Adipocyte (in vitro differentiated cells): ENCODE data around the gene AGAP3.

Source experiments
- DNase-seq: peaks from one replicate; pipeline ENCODE4 v3.0.0-alpha.2; 2015; ENCODE audit warnings: low read depth
- H3K27me3 ChIP-seq: replicated peaks from 2 replicates; pipeline ENCODE4 v1.7.0; 2013; ENCODE audit warnings: mild to moderate bottlenecking, low read length, moderate library complexity; ENCODE audit not compliant: control insufficient read depth, insufficient read depth
- H3K36me3 ChIP-seq: 2 replicates; pipeline ENCODE4 v1.7.0; 2013; ENCODE audit warnings: low read length, mild to moderate bottlenecking, moderate library complexity; ENCODE audit not compliant: control insufficient read depth, insufficient read depth, severe bottlenecking
- H3K4me1 ChIP-seq: 2 replicates; pipeline ENCODE4 v1.7.0; 2013; ENCODE audit warnings: mild to moderate bottlenecking, low read length, moderate library complexity; ENCODE audit not compliant: control insufficient read depth, insufficient read depth
- H3K4me3 ChIP-seq: 2 replicates; pipeline ENCODE4 v1.7.0; 2013; ENCODE audit warnings: mild to moderate bottlenecking, low read length, moderate library complexity
- H3K9ac ChIP-seq: 2 replicates; pipeline ENCODE4 v1.7.0; 2013; ENCODE audit warnings: mild to moderate bottlenecking, low read length, moderate library complexity
- H3K9me3 ChIP-seq: 2 replicates; pipeline ENCODE4 v1.7.0; 2013; ENCODE audit warnings: mild to moderate bottlenecking, low read length, moderate library complexity; ENCODE audit not compliant: control insufficient read depth

AGAP3 gene

GRCh38 chr7:151131592-151132293 is 45.5 kb downstream of the AGAP3 start:
- H3K9ac ChIP-seq = no peak overlapping the region
- DNase-seq = no peak
- H3K4me1 ChIP-seq = no peaks in the 10 kb centered on the region
- H3K36me3 ChIP-seq = peaks cover 78% of the 10 kb centered on the region
- H3K27me3 ChIP-seq = no peaks in the 10 kb centered on the region
- H3K4me3 ChIP-seq = no peak overlapping the region
- H3K9me3 ChIP-seq = no peaks in the 10 kb centered on the region

- Histone ChIP-seq H3K36me3 (peaks cover 82% of the 10 kb centered on the region), H3K4me1 (no peaks in the 10 kb centered on the region), H3K9me3 (no peaks in the 10 kb centered on the region), H3K4me3 (no peak overlapping the region), H3K9ac (no peak overlapping the region), H3K27me3 (no peaks in the 10 kb centered on the region)
- DNase-seq = no peak
Observed at GRCh38 chr7:151132461-151133205, 46.4 kb downstream of the AGAP3 start.

- H3K9ac ChIP-seq = no peak overlapping the region
Observed at GRCh38 chr7:151133266-151133985, 47.2 kb downstream of the AGAP3 start.

GRCh38 chr7:151133986-151134742 is 47.9 kb downstream of the AGAP3 start:
- no peak for DNase-seq
- Histone ChIP-seq H3K9me3 (no peaks in the 10 kb centered on the region), H3K27me3 (no peaks in the 10 kb centered on the region), H3K4me1 (no peaks in the 10 kb centered on the region), H3K9ac (no peak overlapping the region), H3K4me3 (no peak overlapping the region), H3K36me3 (peaks cover 73% of the 10 kb centered on the region)

More at GRCh38 chr7:151133266-151133985, 47.2 kb downstream of the AGAP3 start:
- Histone ChIP-seq H3K27me3 (no peaks in the 10 kb centered on the region), H3K4me3 (no peak overlapping the region), H3K9me3 (no peaks in the 10 kb centered on the region), H3K36me3 (peaks cover 74% of the 10 kb centered on the region), H3K4me1 (no peaks in the 10 kb centered on the region)
- DNase-seq = no peak

- no peaks in the 10 kb centered on the region for H3K27me3 ChIP-seq
- no peak overlapping the region for H3K9ac ChIP-seq
- peaks cover 69% of the 10 kb centered on the region for H3K36me3 ChIP-seq
- DNase-seq = no peak
- H3K9me3 ChIP-seq = no peaks in the 10 kb centered on the region
- no peaks in the 10 kb centered on the region for H3K4me1 ChIP-seq
- H3K4me3 ChIP-seq = no peak overlapping the region
Observed at GRCh38 chr7:151134743-151135524, 48.7 kb downstream of the AGAP3 start.

- H3K4me1 ChIP-seq = no peaks in the 10 kb centered on the region
Observed at GRCh38 chr7:151135525-151135845, 49.2 kb downstream of the AGAP3 start.

GRCh38 chr7:151135866-151136843 is 49.9 kb downstream of the AGAP3 start:
- Histone ChIP-seq H3K36me3 (peaks cover 71% of the 10 kb centered on the region), H3K9ac (no peak overlapping the region)

More at GRCh38 chr7:151135525-151135845, 49.2 kb downstream of the AGAP3 start:
- H3K27me3 ChIP-seq = no peaks in the 10 kb centered on the region
- H3K4me3 ChIP-seq = no peak overlapping the region
- no peaks in the 10 kb centered on the region for H3K9me3 ChIP-seq
- peaks cover 69% of the 10 kb centered on the region for H3K36me3 ChIP-seq
- DNase-seq = no peak
- no peak overlapping the region for H3K9ac ChIP-seq

GRCh38 chr7:151137076-151137675 is 50.9 kb downstream of the AGAP3 start:
- no peak for DNase-seq

More at GRCh38 chr7:151135866-151136843, 49.9 kb downstream of the AGAP3 start:
- DNase-seq = no peak
- Histone ChIP-seq H3K4me3 (no peak overlapping the region), H3K27me3 (no peaks in the 10 kb centered on the region), H3K4me1 (no peaks in the 10 kb centered on the region), H3K9me3 (no peaks in the 10 kb centered on the region)

GRCh38 chr7:151137791-151138152 is 51.5 kb downstream of the AGAP3 start:
- H3K9ac ChIP-seq = no peak overlapping the region
- H3K9me3 ChIP-seq = no peaks in the 10 kb centered on the region
- no peak for DNase-seq
- no peaks in the 10 kb centered on the region for H3K27me3 ChIP-seq
- no peaks in the 10 kb centered on the region for H3K4me1 ChIP-seq
- no peak overlapping the region for H3K4me3 ChIP-seq
- H3K36me3 ChIP-seq = peaks cover 77% of the 10 kb centered on the region

More at GRCh38 chr7:151137076-151137675, 50.9 kb downstream of the AGAP3 start:
- peaks cover 74% of the 10 kb centered on the region for H3K36me3 ChIP-seq
- H3K4me1 ChIP-seq = no peaks in the 10 kb centered on the region
- no peaks in the 10 kb centered on the region for H3K9me3 ChIP-seq
- no peak overlapping the region for H3K4me3 ChIP-seq
- H3K27me3 ChIP-seq = no peaks in the 10 kb centered on the region
- no peak overlapping the region for H3K9ac ChIP-seq
